Activated naive CD4-positive, alpha-beta T cell treated with anti-CD3 and anti-CD28 coated beads, Interleukin-2, amount 10 ng/mL, durations not matched to agents 7 days and 5 days (primary cell): ENCODE data around the gene MARK4.
"Not testable (repeated sequence)": the region's sequence is repeated elsewhere in the genome, so short reads cannot be mapped to it uniquely, and the experiment has no call there.

Experiments
- CTCF ChIA-PET: fragments of 350-600 bp; sonication (Branson Sonifier 250); formaldehyde crosslinking; loops from one replicate; lab custom pipeline; 2021; ENCODE audit warnings: antibody characterized with exemption; lab: Charles Lee
- DNase-seq: peaks from one replicate; pipeline ENCODE4 v3.0.0-alpha.2; 2020
- H3K27ac Mint-ChIP-seq: one replicate; pipeline ENCODE4 v1.8.0; 2021; ENCODE audit warnings: mild to moderate bottlenecking, moderate library complexity, mixed read lengths
- H3K27me3 Mint-ChIP-seq: one replicate; pipeline ENCODE4 v1.8.0; 2021; ENCODE audit warnings: mild to moderate bottlenecking, mixed read lengths
- H3K36me3 Mint-ChIP-seq: one replicate; pipeline ENCODE4 v1.8.0; 2021; ENCODE audit warnings: mixed read lengths
- H3K4me1 Mint-ChIP-seq: one replicate; pipeline ENCODE4 v1.8.0; 2021; ENCODE audit warnings: mixed read lengths
- H3K4me3 Mint-ChIP-seq: one replicate; pipeline ENCODE4 v1.8.0; 2021; ENCODE audit warnings: mild to moderate bottlenecking, moderate library complexity, mixed read lengths
- H3K9me3 Mint-ChIP-seq: one replicate; pipeline ENCODE4 v1.8.0; 2021; ENCODE audit warnings: mixed read lengths

MARK4 gene

GRCh38 chr19:45296355-45296754, 45.3 kb downstream of the MARK4 start:
- Mint-ChIP-seq H3K27ac (no peak overlapping the region), H3K36me3 (peaks cover 4% of the 10 kb centered on the region), H3K4me1 (no peaks in the 10 kb centered on the region), H3K27me3 (no peaks in the 10 kb centered on the region), H3K4me3 (no peak overlapping the region), H3K9me3 (no peaks in the 10 kb centered on the region)
- CTCF ChIA-PET = no interaction called here
- DNase-seq = no peak

- Mint-ChIP-seq H3K27me3 (no peaks in the 10 kb centered on the region), H3K36me3 (peaks cover 4% of the 10 kb centered on the region), H3K27ac (no peak overlapping the region), H3K4me3 (no peak overlapping the region), H3K4me1 (no peaks in the 10 kb centered on the region), H3K9me3 (no peaks in the 10 kb centered on the region)
- no peak for DNase-seq
- CTCF ChIA-PET = no interaction called here
These were observed 46.6 kb downstream of the MARK4 start for GRCh38 chr19:45297674-45298073.

- no peak for DNase-seq
- no peak overlapping the region for H3K27ac Mint-ChIP-seq
- no peaks in the 10 kb centered on the region for H3K27me3 Mint-ChIP-seq
- H3K9me3 Mint-ChIP-seq = no peaks in the 10 kb centered on the region
- CTCF ChIA-PET = no interaction called here
- H3K36me3 Mint-ChIP-seq = peaks cover 4% of the 10 kb centered on the region
- no peak overlapping the region for H3K4me3 Mint-ChIP-seq
- H3K4me1 Mint-ChIP-seq = no peaks in the 10 kb centered on the region
These were observed 47.2 kb downstream of the MARK4 start for GRCh38 chr19:45298264-45298663.

GRCh38 chr19:45299719-45300118, 48.6 kb downstream of the MARK4 start:
- peaks cover 4% of the 10 kb centered on the region for H3K27me3 Mint-ChIP-seq
- H3K36me3 Mint-ChIP-seq = peaks cover 4% of the 10 kb centered on the region
- no peaks in the 10 kb centered on the region for H3K9me3 Mint-ChIP-seq
- H3K27ac Mint-ChIP-seq = no peak overlapping the region
- no peak for DNase-seq
- CTCF ChIA-PET = no interaction called here
- H3K4me3 Mint-ChIP-seq = no peak overlapping the region
- H3K4me1 Mint-ChIP-seq = no peaks in the 10 kb centered on the region

- Mint-ChIP-seq H3K27me3 (peaks cover 15% of the 10 kb centered on the region), H3K4me3 (no peak overlapping the region), H3K4me1 (no peaks in the 10 kb centered on the region), H3K27ac (no peak overlapping the region), H3K36me3 (no peaks in the 10 kb centered on the region), H3K9me3 (no peaks in the 10 kb centered on the region)
- no peak for DNase-seq
- CTCF ChIA-PET = no interaction called here
These were observed 51.3 kb downstream of the MARK4 start for GRCh38 chr19:45302416-45302815.

GRCh38 chr19:45303269-45304060, 52.4 kb downstream of the MARK4 start:
- no peaks in the 10 kb centered on the region for H3K9me3 Mint-ChIP-seq
- H3K4me3 Mint-ChIP-seq = no peak overlapping the region
- DNase-seq = no peak
- peaks cover 15% of the 10 kb centered on the region for H3K27me3 Mint-ChIP-seq
- H3K4me1 Mint-ChIP-seq = no peaks in the 10 kb centered on the region
- no peaks in the 10 kb centered on the region for H3K36me3 Mint-ChIP-seq
- no peak overlapping the region for H3K27ac Mint-ChIP-seq
- CTCF ChIA-PET = no interaction called here

GRCh38 chr19:45304141-45304926, 53.3 kb downstream of the MARK4 start:
- no peaks in the 10 kb centered on the region for H3K4me1 Mint-ChIP-seq
- no peaks in the 10 kb centered on the region for H3K36me3 Mint-ChIP-seq
- H3K4me3 Mint-ChIP-seq = no peak overlapping the region
- no peak for DNase-seq
- CTCF ChIA-PET = interaction anchor here (0.9 kb wide), 1 partner anchor 212 kb away, joined by 3 read pairs; no protein-coding TSS in a partner anchor
- peaks cover 15% of the 10 kb centered on the region for H3K27me3 Mint-ChIP-seq
- H3K9me3 Mint-ChIP-seq = no peaks in the 10 kb centered on the region
- peak overlapping the region; percentile 29 for H3K27ac Mint-ChIP-seq

- no peak overlapping the region for H3K27ac Mint-ChIP-seq
These were observed 53.9 kb downstream of the MARK4 start for GRCh38 chr19:45305007-45305406.

GRCh38 chr19:45305421-45305820, 54.4 kb downstream of the MARK4 start:
- Mint-ChIP-seq H3K9me3 (no peaks in the 10 kb centered on the region), H3K27me3 (peaks cover 15% of the 10 kb centered on the region), H3K4me1 (no peaks in the 10 kb centered on the region), H3K27ac (no peak overlapping the region), H3K36me3 (no peaks in the 10 kb centered on the region), H3K4me3 (no peak overlapping the region)
- CTCF ChIA-PET = no interaction called here
- no peak for DNase-seq

More at GRCh38 chr19:45305007-45305406, 53.9 kb downstream of the MARK4 start:
- no peaks in the 10 kb centered on the region for H3K4me1 Mint-ChIP-seq
- no peak for DNase-seq
- CTCF ChIA-PET = interaction anchor here (0.9 kb wide), 1 partner anchor 212 kb away, joined by 3 read pairs; no protein-coding TSS in a partner anchor
- no peaks in the 10 kb centered on the region for H3K36me3 Mint-ChIP-seq
- H3K9me3 Mint-ChIP-seq = no peaks in the 10 kb centered on the region
- H3K4me3 Mint-ChIP-seq = no peak overlapping the region
- peaks cover 15% of the 10 kb centered on the region for H3K27me3 Mint-ChIP-seq

- H3K36me3 Mint-ChIP-seq = no peaks in the 10 kb centered on the region
- H3K27ac Mint-ChIP-seq = no peak overlapping the region
- H3K27me3 Mint-ChIP-seq = peaks cover 15% of the 10 kb centered on the region
- no peaks in the 10 kb centered on the region for H3K9me3 Mint-ChIP-seq
- CTCF ChIA-PET = interaction anchor here (1.5 kb wide), 1 partner anchor 10 kb away, joined by 3 read pairs; no protein-coding TSS in a partner anchor
- no peaks in the 10 kb centered on the region for H3K4me1 Mint-ChIP-seq
- DNase-seq = no peak
- no peak overlapping the region for H3K4me3 Mint-ChIP-seq
These were observed 55.0 kb downstream of the MARK4 start for GRCh38 chr19:45306040-45306439.

- no peak overlapping the region for H3K27ac Mint-ChIP-seq
- no peak for DNase-seq
- H3K4me1 Mint-ChIP-seq = no peaks in the 10 kb centered on the region
- H3K4me3 Mint-ChIP-seq = no peak overlapping the region
- CTCF ChIA-PET = interaction anchor here (1.5 kb wide), 1 partner anchor 10 kb away, joined by 3 read pairs; no protein-coding TSS in a partner anchor
- H3K36me3 Mint-ChIP-seq = no peaks in the 10 kb centered on the region
- peaks cover 15% of the 10 kb centered on the region for H3K27me3 Mint-ChIP-seq
- no peaks in the 10 kb centered on the region for H3K9me3 Mint-ChIP-seq
These were observed 55.5 kb downstream of the MARK4 start for GRCh38 chr19:45306518-45307027.

- DNase-seq = no peak
- no peak overlapping the region for H3K27ac Mint-ChIP-seq
- CTCF ChIA-PET = interaction anchor here (1.5 kb wide), 1 partner anchor 9 kb away, joined by 3 read pairs; no protein-coding TSS in a partner anchor
- H3K36me3 Mint-ChIP-seq = no peaks in the 10 kb centered on the region
- peaks cover 21% of the 10 kb centered on the region for H3K27me3 Mint-ChIP-seq
- no peaks in the 10 kb centered on the region for H3K9me3 Mint-ChIP-seq
- no peaks in the 10 kb centered on the region for H3K4me1 Mint-ChIP-seq
- H3K4me3 Mint-ChIP-seq = no peak overlapping the region
These were observed 56.3 kb downstream of the MARK4 start for GRCh38 chr19:45307361-45307760.

GRCh38 chr19:45309322-45309721, 58.3 kb downstream of the MARK4 start:
- H3K4me1 Mint-ChIP-seq, H3K27ac Mint-ChIP-seq, H3K4me3 Mint-ChIP-seq, DNase-seq, H3K36me3 Mint-ChIP-seq, H3K9me3 Mint-ChIP-seq: not testable (repeated sequence)
- CTCF ChIA-PET = interaction anchor here (0.5 to 0.7 kb wide), 2 partner anchors 32 to 424 kb away, joined by 3 to 4 read pairs; no protein-coding TSS in a partner anchor
- H3K27me3 Mint-ChIP-seq = peaks cover 27% of the 10 kb centered on the region

- CTCF ChIA-PET = no interaction called here
- H3K4me1 Mint-ChIP-seq = no peaks in the 10 kb centered on the region
- H3K27ac Mint-ChIP-seq = no peak overlapping the region
- H3K36me3 Mint-ChIP-seq = no peaks in the 10 kb centered on the region
- no peaks in the 10 kb centered on the region for H3K9me3 Mint-ChIP-seq
- H3K4me3 Mint-ChIP-seq = no peak overlapping the region
- H3K27me3 Mint-ChIP-seq = peaks cover 30% of the 10 kb centered on the region
- no peak for DNase-seq
These were observed 60.5 kb downstream of the MARK4 start for GRCh38 chr19:45311621-45312020.
